HG03135 (cell line): ENCODE results near the gene SYNE1.
"Not testable (repeated sequence)": the region's sequence is repeated elsewhere in the genome, so short reads cannot be mapped to it uniquely, and the experiment has no call there.

ENCODE experiments used
- ATAC-seq: cut with Tn5 transposase; IDR thresholded peaks from one replicate; pipeline ENCODE4 v1.9.1; 2021; ENCODE audit warnings: mild to moderate bottlenecking, moderate library complexity; ENCODE audit not compliant: unreplicated experiment

SYNE1 gene

GRCh38 chr6:152155792-152156191 is 481.4 kb downstream of the SYNE1 start:
- no peak for ATAC-seq

DNA sequence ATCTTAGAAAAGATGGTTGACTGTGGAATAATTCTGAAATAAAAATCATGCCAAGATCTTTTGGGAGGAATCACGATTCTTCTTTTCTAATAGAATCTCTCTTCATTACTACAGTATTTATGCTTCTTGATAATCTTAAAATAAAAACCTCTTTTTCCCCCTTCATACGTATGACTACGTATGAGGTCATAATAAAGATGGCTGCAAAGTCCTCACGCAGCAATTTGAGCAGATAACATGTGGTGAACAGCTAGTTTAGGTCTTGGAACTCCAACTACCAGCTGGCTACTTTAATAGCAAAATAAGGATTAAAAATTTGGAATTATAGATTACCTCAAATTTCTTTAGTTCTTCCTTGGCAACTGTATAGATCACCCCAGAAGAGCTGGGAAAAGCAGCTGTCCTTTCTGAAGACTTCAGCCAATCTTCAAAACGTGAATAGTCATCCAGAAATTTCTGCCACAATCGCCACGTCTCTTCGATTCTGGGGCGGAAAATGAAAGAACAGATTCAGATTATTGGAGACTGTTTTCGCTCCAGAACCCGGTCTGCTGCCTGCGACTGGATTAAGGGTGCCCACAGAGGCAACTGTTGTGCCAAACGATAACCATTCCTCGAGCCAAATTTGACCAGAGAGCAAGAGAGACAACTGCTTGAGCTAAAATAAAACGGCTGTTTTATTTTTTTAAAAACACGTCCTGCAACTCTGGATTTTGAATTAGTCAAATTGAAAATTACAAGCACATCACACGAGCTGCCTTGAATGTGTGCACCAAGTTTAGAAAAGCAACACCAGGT is 482.4 kb downstream of the SYNE1 start:
- ATAC-seq, result no peak

GRCh38 chr6:152151920-152152319 is 485.2 kb downstream of the SYNE1 start:
- ATAC-seq, result no peak

DNA sequence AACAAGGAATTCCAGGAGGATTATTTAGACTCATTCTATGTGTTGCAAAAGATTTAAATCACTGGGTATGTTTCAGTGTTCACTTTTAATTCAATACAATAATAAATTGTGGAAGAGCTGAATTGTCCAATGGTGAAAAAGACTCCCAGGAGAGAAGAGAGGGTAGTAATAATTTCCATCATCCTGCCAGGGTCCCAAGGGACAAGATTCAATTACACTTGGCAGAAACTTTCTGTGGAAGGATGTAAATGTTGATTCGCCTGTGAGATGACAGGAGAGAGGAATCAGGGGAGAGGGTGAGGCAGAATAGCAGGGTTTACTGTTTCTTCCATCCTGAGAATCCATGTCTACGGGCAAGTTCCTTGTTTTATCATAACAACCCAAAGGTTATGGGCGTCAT is 487.0 kb downstream of the SYNE1 start:
- no peak for ATAC-seq

GRCh38 chr6:152148412-152148811 is 488.8 kb downstream of the SYNE1 start:
- no peak for ATAC-seq

- ATAC-seq, result no peak
These were observed 489.9 kb downstream of the SYNE1 start for GRCh38 chr6:152147269-152147668.

- ATAC-seq, result no peak
These were observed 490.8 kb downstream of the SYNE1 start for GRCh38 chr6:152146385-152146784.

DNA sequence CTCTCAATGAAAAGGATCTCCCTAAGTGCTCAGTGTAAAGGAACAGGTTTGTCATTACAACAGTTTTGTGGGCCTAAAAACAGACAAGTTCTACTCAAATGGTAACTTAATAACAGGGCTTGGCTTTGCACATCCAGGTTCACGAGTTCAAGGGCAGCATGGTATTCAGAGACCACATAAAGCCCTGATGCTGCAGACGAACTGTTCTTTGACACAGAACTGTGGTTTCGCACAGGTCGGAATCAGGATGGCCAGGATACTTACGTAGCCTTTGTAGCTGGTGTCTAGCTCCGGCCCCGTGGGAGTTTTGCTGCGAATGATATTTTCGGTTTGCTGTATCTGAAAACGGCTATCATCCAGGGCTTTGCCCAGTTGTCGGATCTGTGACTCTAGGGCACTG is 493.8 kb downstream of the SYNE1 start:
- ATAC-seq, result no peak

DNA sequence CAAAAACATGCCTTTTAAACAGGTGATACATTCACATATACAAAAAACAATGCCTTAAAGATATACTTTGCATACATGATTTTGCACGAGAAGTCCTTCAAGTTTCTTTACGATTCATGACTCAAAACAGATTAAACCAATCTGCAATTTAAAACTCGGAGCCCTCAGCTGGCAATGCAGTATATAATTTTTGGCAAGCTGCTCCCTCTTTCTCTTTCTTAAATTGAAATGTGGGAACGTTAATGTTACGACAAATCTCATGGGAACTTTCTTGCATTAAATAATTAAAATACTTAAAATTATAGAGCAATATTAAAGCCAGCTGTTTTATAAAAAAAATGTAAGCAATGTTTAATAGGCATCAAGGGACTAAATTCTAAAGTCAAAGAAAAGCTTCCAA is 495.1 kb downstream of the SYNE1 start:
- no peak for ATAC-seq

DNA sequence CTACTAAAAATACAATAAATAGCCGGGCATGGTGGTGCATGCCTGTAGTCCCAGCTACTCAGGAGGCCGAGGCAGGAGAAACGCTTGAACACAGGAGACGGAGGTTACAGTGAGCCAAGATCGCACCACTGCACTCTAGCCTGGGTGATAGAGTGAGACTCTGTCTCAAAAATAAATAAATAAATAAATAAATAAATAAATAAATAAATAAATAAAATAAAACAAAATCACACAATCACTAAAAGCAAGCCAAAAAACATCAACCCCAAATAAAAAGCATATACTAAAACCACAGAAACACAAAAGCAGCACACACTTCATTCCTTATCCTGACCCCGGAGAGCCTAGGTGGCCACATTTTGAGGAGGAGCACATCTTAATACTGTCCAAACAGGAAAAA is 498.8 kb downstream of the SYNE1 start:
- ATAC-seq, result not testable (repeated sequence)

- no peak for ATAC-seq
These were observed 500.7 kb downstream of the SYNE1 start for GRCh38 chr6:152136449-152136825.

DNA sequence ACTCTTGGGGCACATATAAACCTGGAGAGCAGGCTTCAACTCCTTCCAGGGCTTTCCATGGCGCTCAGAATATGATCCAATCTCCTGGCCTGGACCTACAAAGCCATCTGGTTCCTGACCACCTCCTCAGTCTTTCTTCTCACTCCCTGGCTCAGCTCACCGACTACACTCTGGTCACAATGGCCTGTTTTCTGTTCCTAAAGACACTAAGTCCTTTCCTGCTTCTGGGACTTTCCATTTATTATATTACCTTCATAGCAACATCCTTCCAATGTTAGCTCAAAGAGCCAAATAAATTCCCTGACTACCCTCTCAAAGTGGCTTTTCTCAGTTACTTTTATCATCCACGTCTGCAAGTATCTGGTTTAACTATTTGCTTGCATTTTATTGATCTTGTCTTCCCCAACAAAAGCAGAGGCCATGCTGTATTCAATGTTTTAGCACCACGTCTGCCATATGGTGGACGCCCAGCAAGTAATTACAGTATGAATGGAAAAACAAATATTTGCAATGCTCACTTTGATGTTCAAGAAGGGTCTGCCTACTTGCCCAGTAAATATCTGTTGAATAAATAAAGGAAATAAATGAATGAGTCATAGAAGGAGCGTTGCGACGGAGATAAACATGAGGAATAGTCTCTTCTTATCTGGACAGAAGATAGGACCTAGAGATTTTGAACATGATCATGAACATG is 501.3 kb downstream of the SYNE1 start:
- no peak for ATAC-seq

DNA sequence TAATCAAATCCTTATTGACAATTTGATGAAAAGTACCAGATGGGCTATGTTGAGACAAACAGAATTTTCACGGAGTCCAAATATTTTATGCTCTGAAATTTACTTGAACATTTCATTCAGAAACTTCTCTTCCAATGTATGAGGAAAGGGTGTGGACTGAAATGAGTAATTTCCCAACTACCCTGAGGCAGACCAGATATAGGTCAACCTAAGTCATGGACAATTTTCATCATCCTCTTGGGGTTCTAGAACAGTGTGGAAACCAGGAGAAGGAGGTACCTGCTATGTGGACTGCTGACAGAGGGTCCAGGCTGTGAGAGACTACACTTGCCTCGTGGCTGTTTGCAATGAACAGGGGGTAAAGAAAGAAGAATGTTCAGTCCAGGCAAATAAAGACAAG is 506.7 kb downstream of the SYNE1 start:
- ATAC-seq, result no peak

GRCh38 chr6:152129691-152130151 is 507.4 kb downstream of the SYNE1 start:
- ATAC-seq, result no peak

- ATAC-seq, result no peak
These were observed 509.6 kb downstream of the SYNE1 start for GRCh38 chr6:152127432-152128165.

DNA sequence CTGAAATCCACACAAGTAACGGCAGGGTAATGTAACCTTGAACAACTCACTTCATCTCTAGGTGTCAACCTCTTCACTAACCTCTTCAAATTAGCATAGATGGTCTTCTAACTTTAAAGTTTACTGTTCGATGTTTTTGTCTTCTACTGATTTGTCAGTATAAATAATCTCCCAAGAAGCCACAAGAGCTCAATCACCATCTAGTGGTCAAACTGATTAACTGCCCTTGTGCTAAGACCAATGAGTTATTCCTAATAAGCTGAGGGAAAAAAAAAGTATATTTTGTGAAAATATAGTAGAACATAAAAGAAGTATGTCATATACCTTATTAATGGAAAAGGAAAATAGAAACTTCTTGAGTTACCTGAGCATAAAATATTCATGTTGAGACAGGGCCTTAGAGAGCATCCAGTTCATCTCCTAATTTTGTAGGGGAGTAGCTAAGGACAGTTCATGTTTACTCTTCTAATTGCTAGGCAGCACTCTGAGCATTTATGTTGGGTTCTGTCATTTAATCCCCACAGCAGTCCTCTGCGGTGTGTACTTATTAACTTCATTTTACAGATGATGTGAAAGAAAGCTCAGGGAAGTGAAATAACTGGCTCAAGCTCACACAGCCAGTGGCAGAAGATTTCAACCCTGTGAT is 512.6 kb downstream of the SYNE1 start:
- no peak for ATAC-seq

GRCh38 chr6:152123076-152123475 is 514.1 kb downstream of the SYNE1 start:
- ATAC-seq, result no peak

GRCh38 chr6:152122434-152122833 is 514.7 kb downstream of the SYNE1 start:
- no peak for ATAC-seq

- ATAC-seq, result no peak
These were observed 515.3 kb downstream of the SYNE1 start for GRCh38 chr6:152121910-152122309.

DNA sequence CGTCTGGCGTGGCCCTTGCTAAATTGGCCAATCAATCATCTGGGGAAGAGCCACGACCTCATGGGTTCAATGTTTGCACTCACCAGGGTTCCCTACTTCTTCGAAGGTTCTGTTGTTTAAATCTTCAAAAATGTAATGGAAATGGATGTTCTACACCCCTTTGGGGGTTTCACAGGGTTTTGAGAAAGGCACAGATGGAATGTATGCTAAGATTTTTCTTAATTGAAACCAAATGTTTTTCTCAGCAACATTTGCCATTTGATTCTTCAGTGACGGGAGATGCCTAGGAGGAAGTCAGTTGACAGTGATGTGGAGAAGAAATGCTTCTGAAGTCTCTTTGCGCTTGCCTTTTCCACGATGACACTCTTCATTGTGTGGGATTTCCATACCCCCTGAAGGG is 517.3 kb downstream of the SYNE1 start:
- no peak for ATAC-seq

DNA sequence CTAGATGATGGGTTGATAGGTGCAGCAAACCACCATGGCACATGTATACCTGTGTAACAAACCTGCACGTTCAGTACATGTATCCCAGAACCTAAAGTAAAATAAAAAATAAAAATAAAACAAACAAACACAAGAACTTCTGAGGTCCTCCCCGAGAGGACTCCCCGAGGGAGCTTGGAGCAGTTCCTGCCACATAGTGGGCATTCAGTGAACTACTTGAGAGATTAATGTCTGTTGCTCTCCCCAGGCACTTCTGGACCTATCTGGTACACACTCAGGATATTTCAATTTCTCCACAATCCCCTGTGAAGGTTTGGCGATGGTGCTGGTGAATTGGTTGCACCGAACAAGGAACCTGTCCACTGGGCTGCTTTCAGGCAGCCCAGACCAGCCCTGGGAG is 518.5 kb downstream of the SYNE1 start:
- ATAC-seq, result no peak
